ENCODE results near the gene API5. TPM values are rescaled to one million over a fixed set of nuclear protein-coding genes. Genes with fewer than 3 reads are reported as not detected.
A peak's percentile ranks its signal among the peaks of the same experiment; 100 is the strongest.
"Not testable (repeated sequence)": the region's sequence is repeated elsewhere in the genome, so short reads cannot be mapped to it uniquely, and the experiment has no call there.

The API5 gene
- 64.2 TPM for total RNA-seq

GRCh38 chr11:43311791-43312607, at the start of gene API5:
TSS of gene API5 (plus strand) at chr11:43311996. CDS start at chr11:43312128, 132 bp downstream.
- ATAC-seq: peak; percentile 100

GRCh38 chr11:43267856-43268580, 43.8 kb upstream of the API5 start:
- no peak for ATAC-seq

- no peak for ATAC-seq
These were observed 43.0 kb upstream of the API5 start for GRCh38 chr11:43268786-43269185.

GRCh38 chr11:43269254-43269918, 42.4 kb upstream of the API5 start:
- no peak for ATAC-seq

GRCh38 chr11:43270468-43270867, 41.3 kb upstream of the API5 start:
- no peak for ATAC-seq

- ATAC-seq: no peak
These were observed 33.4 kb upstream of the API5 start for GRCh38 chr11:43278193-43278956.

GRCh38 chr11:43282607-43283440, 29.0 kb upstream of the API5 start:
- no peak for ATAC-seq

GRCh38 chr11:43285826-43286225, 26.0 kb upstream of the API5 start:
- ATAC-seq: no peak

GRCh38 chr11:43289368-43289767, 22.4 kb upstream of the API5 start:
- no peak for ATAC-seq

GRCh38 chr11:43298397-43298796, 13.4 kb upstream of the API5 start:
- no peak for ATAC-seq

GRCh38 chr11:43315966-43316365, 4.2 kb downstream of the API5 start:
- no peak for ATAC-seq

- no peak for ATAC-seq
These were observed 4.7 kb downstream of the API5 start for GRCh38 chr11:43316451-43316850.

- peak; percentile 67 for ATAC-seq
These were observed 16.2 kb downstream of the API5 start for GRCh38 chr11:43327987-43328386.

GRCh38 chr11:43328482-43328881, 16.7 kb downstream of the API5 start:
- no peak for ATAC-seq

GRCh38 chr11:43341159-43341558, 29.4 kb downstream of the API5 start:
- ATAC-seq: no peak

- not testable (repeated sequence) for ATAC-seq
These were observed 39.6 kb downstream of the API5 start for GRCh38 chr11:43351426-43351825.

GRCh38 chr11:43354311-43354710, 42.5 kb downstream of the API5 start:
- ATAC-seq: no peak

- no peak for ATAC-seq
These were observed 44.5 kb downstream of the API5 start for GRCh38 chr11:43356336-43356735.

- no peak for ATAC-seq
These were observed 46.5 kb downstream of the API5 start for GRCh38 chr11:43358279-43358800.

- peak; percentile 99 for ATAC-seq
These were observed 47.1 kb downstream of the API5 start, which contains the start of gene TTC17 for GRCh38 chr11:43358801-43359421. TSS of gene TTC17 (plus strand) at chr11:43358920. CDS start at chr11:43358955, 35 bp downstream.

GRCh38 chr11:43359422-43359818, 47.6 kb downstream of the API5 start:
- ATAC-seq: peak; percentile 54
